Measurements from ENCODE around the gene CAMK4. TPM values are rescaled to one million over a fixed set of nuclear protein-coding genes. Genes with fewer than 3 reads are reported as not detected.

The CAMK4 gene
- total RNA-seq = 1 to 10 TPM; 1.2 to 1.4 TPM
- 1 to 10 TPM in 1 of 2 donors, under 1 TPM in 1; 0.27 to 1.2 TPM for polyA plus RNA-seq

GRCh38 chr5:111223787-111224560 lies at the start of gene CAMK4:
Gene CAMK4, plus strand, starts transcription at chr5:111224384. Its CDS starts 100 bp downstream, at chr5:111224484.
- TF ChIP-seq HNF4A (conservative IDR thresholded peaks at IDR 0.05) (no peak), YY1 (IDR thresholded peaks at IDR 0.05) (no peak), GABPA (IDR thresholded peaks at IDR 0.05 in 1 of 2, conservative IDR thresholded peaks at IDR 0.05 in 1 of 2) (no peak), RAD21 (IDR thresholded peaks at IDR 0.05) (no peak), NR2F2 (IDR thresholded peaks at IDR 0.05) (no peak), JUND (IDR thresholded peaks at IDR 0.05) (no peak), FOXA2 (IDR thresholded peaks at IDR 0.05) (no peak), HNF4G (IDR thresholded peaks at IDR 0.05) (no peak)
- TF ChIP-seq, protein P1, sequence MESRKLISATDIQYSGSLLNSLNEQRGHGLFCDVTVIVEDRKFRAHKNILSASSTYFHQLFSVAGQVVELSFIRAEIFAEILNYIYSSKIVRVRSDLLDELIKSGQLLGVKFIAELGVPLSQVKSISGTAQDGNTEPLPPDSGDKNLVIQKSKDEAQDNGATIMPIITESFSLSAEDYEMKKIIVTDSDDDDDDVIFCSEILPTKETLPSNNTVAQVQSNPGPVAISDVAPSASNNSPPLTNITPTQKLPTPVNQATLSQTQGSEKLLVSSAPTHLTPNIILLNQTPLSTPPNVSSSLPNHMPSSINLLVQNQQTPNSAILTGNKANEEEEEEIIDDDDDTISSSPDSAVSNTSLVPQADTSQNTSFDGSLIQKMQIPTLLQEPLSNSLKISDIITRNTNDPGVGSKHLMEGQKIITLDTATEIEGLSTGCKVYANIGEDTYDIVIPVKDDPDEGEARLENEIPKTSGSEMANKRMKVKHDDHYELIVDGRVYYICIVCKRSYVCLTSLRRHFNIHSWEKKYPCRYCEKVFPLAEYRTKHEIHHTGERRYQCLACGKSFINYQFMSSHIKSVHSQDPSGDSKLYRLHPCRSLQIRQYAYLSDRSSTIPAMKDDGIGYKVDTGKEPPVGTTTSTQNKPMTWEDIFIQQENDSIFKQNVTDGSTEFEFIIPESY (IDR thresholded peaks at IDR 0.05) = no peak
- TF ChIP-seq, protein P2, sequence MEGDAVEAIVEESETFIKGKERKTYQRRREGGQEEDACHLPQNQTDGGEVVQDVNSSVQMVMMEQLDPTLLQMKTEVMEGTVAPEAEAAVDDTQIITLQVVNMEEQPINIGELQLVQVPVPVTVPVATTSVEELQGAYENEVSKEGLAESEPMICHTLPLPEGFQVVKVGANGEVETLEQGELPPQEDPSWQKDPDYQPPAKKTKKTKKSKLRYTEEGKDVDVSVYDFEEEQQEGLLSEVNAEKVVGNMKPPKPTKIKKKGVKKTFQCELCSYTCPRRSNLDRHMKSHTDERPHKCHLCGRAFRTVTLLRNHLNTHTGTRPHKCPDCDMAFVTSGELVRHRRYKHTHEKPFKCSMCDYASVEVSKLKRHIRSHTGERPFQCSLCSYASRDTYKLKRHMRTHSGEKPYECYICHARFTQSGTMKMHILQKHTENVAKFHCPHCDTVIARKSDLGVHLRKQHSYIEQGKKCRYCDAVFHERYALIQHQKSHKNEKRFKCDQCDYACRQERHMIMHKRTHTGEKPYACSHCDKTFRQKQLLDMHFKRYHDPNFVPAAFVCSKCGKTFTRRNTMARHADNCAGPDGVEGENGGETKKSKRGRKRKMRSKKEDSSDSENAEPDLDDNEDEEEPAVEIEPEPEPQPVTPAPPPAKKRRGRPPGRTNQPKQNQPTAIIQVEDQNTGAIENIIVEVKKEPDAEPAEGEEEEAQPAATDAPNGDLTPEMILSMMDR (IDR thresholded peaks at IDR 0.05; ENCODE audit: low read depth, low read length, missing input control) = no peak
- TF ChIP-seq, protein P3, sequence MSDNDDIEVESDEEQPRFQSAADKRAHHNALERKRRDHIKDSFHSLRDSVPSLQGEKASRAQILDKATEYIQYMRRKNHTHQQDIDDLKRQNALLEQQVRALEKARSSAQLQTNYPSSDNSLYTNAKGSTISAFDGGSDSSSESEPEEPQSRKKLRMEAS (IDR thresholded peaks at IDR 0.05) = no peak
- peaks cover 2 to 13% (median 9%) of the 10 kb centered on the region in 4 donors for H3K4me1 ChIP-seq (ENCODE audit: control insufficient read depth in 4 of 4, insufficient read depth in 4 of 4, low read length in 3 of 4)
- no peak within 1 kb of the TSS for H3K9ac ChIP-seq (ENCODE audit: low read depth in 1 of 2, low read length in 2 of 2)
- peak; percentile 38 for DNase-seq (ENCODE audit: low spot score)
- 2% methylated on average over 89 of the region's 89 CpGs for WGBS
- peaks cover 0 to 16% (median 6%) of the 10 kb centered on the region in 4 donors for H3K27me3 ChIP-seq (ENCODE audit: control insufficient read depth in 4 of 4, insufficient read depth in 4 of 4, low read length in 3 of 4)
- H3K36me3 ChIP-seq (ENCODE audit: control insufficient read depth in 4 of 4, insufficient read depth in 3 of 4, low read depth in 1 of 4, low read length in 3 of 4) = no peaks in the 10 kb centered on the region
- no peaks in the 10 kb centered on the region for H3K9me3 ChIP-seq (ENCODE audit: control insufficient read depth in 4 of 4, low read length in 3 of 4)
- H3K4me3 ChIP-seq (ENCODE audit: low read depth in 1 of 3, low read length in 3 of 3) = peak within 1 kb of the TSS in 2 of 3 donors; percentile 4 to 54
- peak within 1 kb of the TSS in 1 of 2 donors; percentile 20 for H3K27ac ChIP-seq (ENCODE audit: low read depth in 1 of 2, low read length in 2 of 2)

GRCh38 chr5:111183064-111183463 lies 41.1 kb upstream of the CAMK4 start:
- Histone ChIP-seq H3K9me3 (ENCODE audit: control insufficient read depth in 4 of 4, low read length in 3 of 4) (no peaks in the 10 kb centered on the region), H3K4me3 (ENCODE audit: low read depth in 1 of 3, low read length in 3 of 3) (no peak overlapping the region), H3K27ac (ENCODE audit: low read depth in 1 of 2, low read length in 2 of 2) (no peak overlapping the region), H3K27me3 (ENCODE audit: control insufficient read depth in 4 of 4, insufficient read depth in 4 of 4, low read length in 3 of 4) (no peaks in the 10 kb centered on the region), H3K4me1 (ENCODE audit: control insufficient read depth in 4 of 4, insufficient read depth in 4 of 4, low read length in 3 of 4) (no peaks in the 10 kb centered on the region), H3K9ac (ENCODE audit: low read depth in 1 of 2, low read length in 2 of 2) (no peak overlapping the region), H3K36me3 (ENCODE audit: control insufficient read depth in 4 of 4, insufficient read depth in 3 of 4, low read depth in 1 of 4, low read length in 3 of 4) (no peaks in the 10 kb centered on the region)
- no peak for DNase-seq (ENCODE audit: low spot score)
- 84% methylated on average over 3 of the region's 3 CpGs for WGBS
- no peak for TF ChIP-seq EGR1 (IDR thresholded peaks at IDR 0.05; ENCODE audit: low read depth in 2 of 2)
- TF ChIP-seq FOXA2 (IDR thresholded peaks at IDR 0.05) = no peak
- TF ChIP-seq TAF1 (conservative IDR thresholded peaks at IDR 0.05) = no peak
- TF ChIP-seq GABPA (IDR thresholded peaks at IDR 0.05 in 1 of 2, conservative IDR thresholded peaks at IDR 0.05 in 1 of 2) = no peak
- no peak for TF ChIP-seq ATF3 (IDR thresholded peaks at IDR 0.05)
- TF ChIP-seq, protein P2 (IDR thresholded peaks at IDR 0.05; ENCODE audit: low read depth, low read length, missing input control) = no peak
- no peak for TF ChIP-seq SP1 (IDR thresholded peaks at IDR 0.05)
